Fibroblast of skin of abdomen (primary cell): ENCODE results near the gene NABP2. TPM values are rescaled to one million over a fixed set of nuclear protein-coding genes. Genes with fewer than 3 reads are reported as not detected.

Source experiments
- DNase-seq: peaks from one replicate; pipeline ENCODE4 v3.0.0-alpha.2; 2013
- polyA plus RNA-seq, 2 experiments: library from polyadenylated mRNA; unstranded; fragments of 120-200 nt; gene quantifications; one replicate each; pipeline ENCODE4 v1.2.1, GENCODE V29; 2013; ENCODE audit not compliant: insufficient read length in 2 of 2

Gene NABP2
- polyA plus RNA-seq (2013, experiment 1 of 2; ENCODE audit: insufficient read length), result 36.9 TPM
- 38.0 TPM for polyA plus RNA-seq (2013, experiment 2 of 2; ENCODE audit: insufficient read length)

DNA sequence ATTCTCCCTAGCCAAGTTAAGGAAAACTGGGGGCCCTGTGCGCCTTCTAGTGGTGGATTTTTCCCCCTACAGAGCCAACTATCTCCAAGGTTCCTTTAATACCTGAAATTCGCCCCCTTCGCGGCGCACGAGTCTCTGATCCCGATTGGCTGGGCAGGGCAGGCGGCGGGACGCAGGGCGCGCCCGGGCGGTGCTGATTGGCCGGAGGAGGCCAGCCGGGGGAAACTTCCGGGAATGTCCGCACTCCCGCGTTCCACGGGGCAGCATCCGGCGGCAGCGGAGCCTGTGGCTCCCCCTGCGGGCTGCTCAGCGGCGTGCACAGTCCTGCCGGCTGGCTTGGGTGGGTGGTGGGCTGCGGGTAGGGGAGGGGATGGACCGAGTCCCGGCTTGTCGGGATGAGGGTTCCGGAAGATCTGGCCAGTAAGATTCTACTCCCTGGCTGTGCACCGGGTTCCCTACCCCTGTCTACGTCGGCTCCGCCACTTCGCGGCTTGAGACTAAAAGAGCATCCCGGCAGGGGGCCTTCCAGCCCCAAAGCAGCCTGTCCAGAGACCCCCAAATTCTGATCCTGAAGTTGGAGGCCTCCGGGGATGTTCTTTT lies at the start of gene NABP2:
Gene NABP2 (plus strand): TSS at position 241 of the 600 bp plus-strand sequence. CDS start 515 bp downstream, outside the sequence.
- DNase-seq, result peak; percentile 99

- DNase-seq, result no peak
Measured at GRCh38 chr12:56178347-56178746, 45.8 kb upstream of the NABP2 start.

- no peak for DNase-seq
Measured at GRCh38 chr12:56186957-56187356, 37.2 kb upstream of the NABP2 start.

- no peak for DNase-seq
Measured at GRCh38 chr12:56188131-56188777, 35.9 kb upstream of the NABP2 start.

GRCh38 chr12:56188778-56189098 lies 35.4 kb upstream of the NABP2 start:
- no peak for DNase-seq

DNA sequence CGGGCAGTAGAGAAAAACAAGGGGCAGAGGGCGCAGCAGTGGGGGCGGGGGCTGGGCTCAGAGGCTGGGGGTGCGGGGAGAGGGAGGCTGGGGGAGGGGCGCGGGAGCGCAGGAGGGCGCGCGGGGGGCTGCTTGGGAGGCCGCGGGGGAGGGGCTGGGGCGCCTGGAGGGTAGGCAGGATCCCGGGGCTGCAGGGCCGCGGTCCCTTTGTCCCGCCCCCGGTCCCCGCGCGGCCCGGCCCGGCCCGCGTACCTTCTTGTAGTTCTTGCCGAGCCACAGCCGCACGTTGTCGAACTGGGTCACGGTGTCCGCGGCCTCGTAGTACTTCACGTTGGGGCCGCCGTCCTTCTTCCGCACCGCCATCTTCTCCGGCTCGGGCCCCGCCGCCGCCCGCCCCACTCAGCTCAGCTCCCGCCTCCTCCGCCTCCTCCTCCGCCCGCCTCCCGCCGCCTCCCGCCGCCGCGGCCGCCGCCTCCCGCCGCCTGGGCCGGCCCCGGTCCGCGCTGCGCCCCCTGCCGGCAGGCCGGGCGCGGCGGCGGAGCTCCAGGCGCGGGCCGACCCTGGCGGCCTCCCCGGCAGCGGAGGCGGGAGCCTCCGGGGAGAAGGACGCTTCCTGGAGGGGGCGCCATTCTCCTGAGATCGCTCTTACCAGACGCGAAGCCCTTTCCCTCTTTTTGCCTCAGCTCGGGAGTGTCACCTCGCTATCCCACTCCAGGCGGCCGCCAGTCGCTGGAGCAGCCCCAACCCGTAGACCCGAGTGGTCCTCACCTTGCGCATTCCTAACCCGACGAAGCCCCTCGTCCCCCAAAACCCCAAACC lies 34.8 kb upstream of the NABP2 start, which contains the start of gene SMARCC2:
Gene SMARCC2 (minus strand): TSS at position 385 of the 819 bp plus-strand sequence. CDS start 22 bp downstream, at position 363.
- DNase-seq, result peak; percentile 86

DNA sequence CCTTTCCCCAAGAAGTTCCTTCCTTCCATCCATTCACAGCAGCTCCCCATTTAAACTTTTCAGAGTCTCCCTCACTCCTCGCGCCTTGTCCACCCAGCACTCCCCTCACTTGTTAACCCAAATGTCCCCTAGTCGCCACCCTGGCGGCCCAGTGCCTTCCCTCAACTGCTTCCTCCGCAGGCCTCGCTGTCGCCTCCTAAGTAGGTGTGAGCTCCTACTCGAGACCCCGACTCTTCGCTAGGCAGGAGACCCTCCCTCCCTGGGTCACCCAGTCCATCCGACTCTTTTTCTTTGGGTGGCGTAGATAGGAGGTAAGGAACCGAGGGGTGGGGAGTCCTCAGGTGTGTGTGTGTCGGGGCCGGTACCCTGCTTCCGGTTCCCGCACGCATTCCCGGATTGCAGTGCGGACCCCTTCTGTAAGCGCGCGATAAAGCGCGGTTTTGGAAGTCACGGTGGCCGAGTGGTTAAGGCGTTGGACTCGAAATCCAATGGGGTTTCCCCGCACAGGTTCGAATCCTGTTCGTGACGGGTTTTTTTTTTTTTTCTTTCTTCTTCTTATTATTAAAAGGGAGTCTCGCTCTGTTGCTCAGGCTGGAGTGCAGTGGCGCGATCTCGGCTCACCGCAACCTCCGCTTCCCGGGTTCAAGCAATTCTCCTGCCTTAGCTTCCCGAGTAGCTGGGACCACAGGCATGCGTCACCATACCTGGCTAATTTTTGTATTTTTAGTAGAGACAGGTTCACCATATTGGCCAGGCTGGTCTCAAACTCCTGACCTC lies 34.0 kb upstream of the NABP2 start:
- DNase-seq, result peak; percentile 85

GRCh38 chr12:56190695-56191155 lies 33.4 kb upstream of the NABP2 start:
- DNase-seq, result no peak

GRCh38 chr12:56192582-56192981 lies 31.6 kb upstream of the NABP2 start:
- no peak for DNase-seq

- DNase-seq, result peak; percentile 83
Measured at GRCh38 chr12:56193025-56193578, 31.0 kb upstream of the NABP2 start.

DNA sequence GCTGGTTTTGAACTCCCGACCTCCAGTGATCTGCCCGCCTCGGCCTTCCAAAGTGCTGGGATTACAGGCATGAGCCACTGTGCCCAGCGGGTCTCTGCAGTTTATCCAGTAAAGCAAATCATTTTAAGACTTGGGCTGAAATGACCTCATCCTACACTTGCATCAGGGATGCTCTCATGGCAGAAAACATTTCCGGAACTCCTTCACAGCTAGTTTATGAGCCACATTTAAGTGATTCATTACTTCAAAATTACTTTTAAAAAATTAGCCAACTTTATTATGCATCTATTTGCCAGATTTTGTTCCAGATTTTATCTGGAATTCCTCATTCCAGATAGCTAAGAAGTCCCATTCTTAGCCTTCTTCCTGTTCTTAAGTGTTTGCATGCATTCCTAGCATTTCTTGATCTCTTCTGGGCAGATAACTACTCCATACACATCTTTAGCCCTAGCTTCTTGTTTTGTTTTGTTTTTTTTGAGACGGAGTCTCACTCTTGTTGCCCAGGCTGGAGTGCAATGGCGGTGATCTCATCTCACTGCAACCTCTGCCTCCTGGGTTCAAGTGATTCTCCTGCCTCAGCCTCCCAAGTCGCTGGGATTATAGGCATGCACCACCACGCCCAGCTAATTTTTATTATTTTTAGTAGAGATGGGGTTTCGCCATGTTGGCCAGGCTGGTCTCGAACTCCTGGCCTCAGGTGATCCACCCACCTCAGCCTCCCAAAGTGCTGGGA lies 27.2 kb upstream of the NABP2 start:
- peak; percentile 93 for DNase-seq

- no peak for DNase-seq
Measured at GRCh38 chr12:56197921-56198635, 26.1 kb upstream of the NABP2 start.

GRCh38 chr12:56198836-56199235 lies 25.3 kb upstream of the NABP2 start:
- peak; percentile 10 for DNase-seq

DNA sequence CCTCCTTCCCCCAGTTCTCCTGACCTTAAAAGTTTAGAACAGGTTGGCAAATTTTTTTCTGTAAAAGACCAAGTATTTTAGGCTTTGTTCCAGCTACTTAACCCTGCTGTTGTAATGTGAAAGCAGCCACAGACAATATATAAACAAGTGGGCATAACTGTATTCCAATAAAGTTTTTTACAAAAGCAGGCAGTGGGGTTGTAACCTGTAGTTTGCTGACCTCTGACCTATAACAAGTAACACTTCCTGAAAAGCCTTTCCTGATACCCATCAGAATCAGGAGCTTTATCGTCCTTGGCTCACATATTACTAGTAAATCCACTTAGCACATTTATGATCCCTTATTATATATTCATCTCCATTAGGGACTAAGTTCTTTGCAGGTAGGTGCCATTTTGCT lies 21.8 kb upstream of the NABP2 start:
- no peak for DNase-seq

GRCh38 chr12:56202838-56203237 lies 21.3 kb upstream of the NABP2 start:
- no peak for DNase-seq

DNA sequence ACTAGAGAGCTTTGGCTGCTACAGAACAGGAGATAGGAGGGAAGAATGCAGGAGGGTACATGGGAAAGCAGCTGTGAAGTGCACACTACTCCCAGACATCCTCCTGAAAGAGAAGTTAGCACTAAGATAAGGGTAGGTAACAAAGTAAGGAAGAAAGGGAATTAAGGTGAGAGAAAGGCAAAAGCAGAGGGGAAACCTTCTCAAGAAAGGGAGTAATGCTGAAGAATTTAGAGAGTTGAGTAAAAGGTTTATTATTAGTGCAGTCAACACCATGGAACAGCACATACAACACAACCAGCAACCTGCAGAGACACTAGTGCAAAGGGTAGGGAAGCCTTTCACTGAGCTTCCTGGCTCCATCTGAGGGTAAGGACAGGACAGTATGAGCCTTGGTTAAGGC lies 19.9 kb upstream of the NABP2 start:
- DNase-seq, result no peak

GRCh38 chr12:56205445-56205844 lies 18.7 kb upstream of the NABP2 start:
- DNase-seq, result no peak

GRCh38 chr12:56206452-56207166 lies 17.5 kb upstream of the NABP2 start:
- DNase-seq, result peak; percentile 50

DNA sequence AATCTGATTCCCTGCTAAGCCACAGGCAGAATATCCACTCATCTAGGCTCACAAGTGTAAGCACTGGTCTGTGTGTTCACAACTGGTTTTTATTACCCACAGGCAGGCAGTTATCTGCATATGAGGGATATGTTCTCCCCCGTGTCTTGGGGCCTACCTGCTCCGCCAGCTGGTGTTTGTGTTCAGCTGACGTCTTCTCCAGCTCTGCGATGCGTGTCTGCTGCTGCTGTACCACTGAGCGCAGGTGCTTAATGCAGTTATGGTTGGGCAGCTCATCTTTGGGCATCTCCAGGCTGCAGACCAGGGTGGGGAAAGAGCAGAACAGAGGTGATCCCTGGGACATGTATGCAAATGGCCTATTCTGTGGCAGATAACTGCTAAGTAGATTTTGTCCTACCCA lies 16.1 kb upstream of the NABP2 start:
- no peak for DNase-seq

- DNase-seq, result no peak
Measured at GRCh38 chr12:56212361-56212760, 11.8 kb upstream of the NABP2 start.
